HG03060 (cell line): ENCODE results near the gene IPO9.

Source experiments
- ATAC-seq: cut with Tn5 transposase; IDR thresholded peaks from one replicate; pipeline ENCODE4 v1.9.1; 2021; ENCODE audit warnings: low read depth, moderate number of reproducible peaks; ENCODE audit not compliant: unreplicated experiment

Gene IPO9

GRCh38 chr1:201886103-201886885 lies 57.3 kb downstream of the IPO9 start:
- ATAC-seq = no peak

DNA sequence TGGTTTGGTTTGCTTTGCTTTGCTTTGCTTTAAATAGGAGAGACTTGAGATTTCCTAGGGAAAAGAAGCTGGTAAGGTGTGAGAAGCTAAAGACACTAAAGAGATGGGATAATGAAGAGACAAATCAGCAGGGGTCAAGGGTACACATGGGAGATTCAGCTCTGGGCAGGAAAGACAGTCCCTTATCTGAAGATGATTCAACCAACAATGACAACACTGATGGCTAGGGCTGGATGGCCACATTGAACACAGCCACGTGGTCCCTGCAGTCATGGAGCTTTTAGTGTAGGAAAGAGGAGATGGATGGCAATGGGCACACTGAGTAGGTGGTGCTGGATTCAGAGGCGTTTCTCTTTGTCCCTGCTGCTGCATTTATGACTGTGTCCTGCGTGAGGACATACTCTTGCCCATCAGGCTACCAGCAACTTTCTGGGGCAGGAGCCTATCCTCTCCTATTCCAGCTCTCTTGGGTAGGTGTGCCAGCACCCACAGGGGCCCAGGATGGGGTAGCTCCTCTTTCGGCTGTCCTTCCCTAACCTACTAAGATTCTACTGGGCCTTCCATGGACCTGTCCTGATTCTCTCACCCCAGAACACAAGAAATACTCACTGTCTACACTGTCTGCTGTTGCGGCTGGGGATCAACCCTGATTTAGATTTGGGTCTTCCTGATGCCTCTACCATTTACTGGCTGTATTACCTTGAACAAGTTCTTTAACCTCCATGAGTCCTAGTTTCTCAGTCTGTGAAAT lies 58.3 kb downstream of the IPO9 start:
- no peak for ATAC-seq

GRCh38 chr1:201888282-201889089 lies 59.5 kb downstream of the IPO9 start, which contains the start of gene SHISA4:
TSS of gene SHISA4 (plus strand) at chr1:201888898. CDS start at chr1:201888995, 97 bp downstream.
- no peak for ATAC-seq

- ATAC-seq = no peak
Measured at GRCh38 chr1:201889090-201889968, 60.4 kb downstream of the IPO9 start.

DNA sequence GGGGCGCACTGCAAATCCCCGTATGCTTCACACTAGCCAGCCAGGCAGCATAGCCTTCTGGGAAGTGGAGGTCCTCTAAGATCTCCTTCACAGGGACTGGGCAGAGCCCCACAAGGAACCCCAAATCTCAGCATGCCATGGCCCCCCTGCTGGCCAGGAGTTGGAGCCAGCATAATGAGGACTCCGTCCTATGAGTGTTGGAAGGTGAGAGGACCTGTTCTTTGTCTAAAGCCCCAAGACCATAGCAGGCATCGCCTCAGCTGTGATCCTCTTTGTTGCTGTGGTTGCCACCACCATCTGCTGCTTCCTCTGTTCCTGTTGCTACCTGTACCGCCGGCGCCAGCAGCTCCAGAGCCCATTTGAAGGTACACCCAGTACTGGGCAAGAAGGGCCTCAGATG lies 61.3 kb downstream of the IPO9 start:
- ATAC-seq = no peak

DNA sequence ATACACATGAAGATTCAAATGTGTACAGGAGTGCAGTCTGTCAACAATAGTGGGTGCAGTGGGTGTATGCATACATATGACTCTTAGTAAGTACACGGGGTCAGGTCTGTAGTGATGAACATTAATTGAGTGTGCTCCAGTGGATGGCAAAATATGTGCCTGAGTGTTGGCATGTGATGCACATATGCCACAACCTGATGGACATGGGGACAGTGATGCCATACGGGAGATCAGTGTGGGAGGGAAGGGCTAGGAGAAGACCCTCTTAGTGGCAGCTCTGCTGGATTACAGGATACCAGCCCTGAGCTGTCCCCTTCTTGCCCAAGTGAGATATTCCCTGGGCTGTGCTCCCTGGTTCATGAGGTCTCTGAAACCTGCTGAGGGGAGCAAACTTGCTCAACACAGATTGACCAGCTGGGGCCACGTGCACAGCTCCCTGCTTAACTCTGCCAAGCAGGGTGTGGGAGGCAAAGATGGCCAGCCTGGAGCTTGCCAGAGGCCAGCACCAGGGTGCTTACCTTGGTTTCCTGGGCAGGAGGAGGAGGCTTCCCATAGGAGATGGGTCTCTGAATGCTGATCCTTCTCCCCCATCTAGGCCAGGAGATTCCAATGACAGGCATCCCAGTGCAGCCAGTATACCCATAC lies 62.0 kb downstream of the IPO9 start:
- no peak for ATAC-seq

DNA sequence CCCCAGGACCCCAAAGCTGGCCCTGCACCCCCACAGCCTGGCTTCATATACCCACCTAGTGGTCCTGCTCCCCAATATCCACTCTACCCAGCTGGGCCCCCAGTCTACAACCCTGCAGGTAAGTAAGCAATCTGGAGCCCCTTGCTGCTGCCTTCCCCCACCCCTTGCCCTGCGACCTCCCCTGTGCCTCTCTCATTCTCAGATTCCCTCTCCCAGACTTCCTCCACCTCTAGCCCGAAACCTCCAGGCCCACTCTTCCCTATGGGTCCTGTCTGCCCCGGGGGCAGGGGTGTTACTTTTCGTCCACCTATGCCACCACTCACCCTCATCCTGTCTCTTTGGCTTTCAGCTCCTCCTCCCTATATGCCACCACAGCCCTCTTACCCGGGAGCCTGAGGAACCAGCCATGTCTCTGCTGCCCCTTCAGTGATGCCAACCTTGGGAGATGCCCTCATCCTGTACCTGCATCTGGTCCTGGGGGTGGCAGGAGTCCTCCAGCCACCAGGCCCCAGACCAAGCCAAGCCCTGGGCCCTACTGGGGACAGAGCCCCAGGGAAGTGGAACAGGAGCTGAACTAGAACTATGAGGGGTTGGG lies 62.6 kb downstream of the IPO9 start:
- no peak for ATAC-seq

GRCh38 chr1:201892211-201892610 lies 63.3 kb downstream of the IPO9 start:
- no peak for ATAC-seq

- no peak for ATAC-seq
Measured at GRCh38 chr1:201893431-201893830, 64.5 kb downstream of the IPO9 start.

- no peak for ATAC-seq
Measured at GRCh38 chr1:201894343-201895119, 65.6 kb downstream of the IPO9 start.

DNA sequence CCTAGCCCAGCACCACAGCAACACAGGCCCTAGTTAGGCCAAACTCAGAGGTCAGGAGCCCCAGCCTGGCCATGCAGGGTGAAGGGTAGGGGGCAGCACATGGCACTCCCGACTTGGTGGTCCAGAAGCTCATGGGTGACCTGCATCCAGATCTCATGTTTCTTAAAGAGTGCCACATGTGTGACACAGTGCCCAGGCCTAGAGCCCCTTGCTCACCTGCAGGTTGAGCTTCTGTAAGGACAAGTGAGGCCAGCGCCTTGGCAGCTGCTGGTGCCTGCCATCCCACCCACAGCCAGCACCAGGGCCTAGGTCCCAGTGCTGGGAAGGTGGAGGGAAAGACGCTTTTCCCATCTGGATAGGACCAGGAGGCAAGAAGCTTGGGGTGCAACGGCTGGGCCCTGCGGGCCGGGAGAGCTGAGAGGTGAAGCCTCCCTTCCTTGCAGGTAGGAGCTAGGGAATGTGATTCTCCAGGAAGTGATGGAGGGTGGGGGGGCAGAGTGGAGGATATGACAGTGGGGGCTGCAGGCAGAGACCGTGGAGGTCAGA lies 66.2 kb downstream of the IPO9 start:
- ATAC-seq = no peak

GRCh38 chr1:201895913-201896807 lies 67.2 kb downstream of the IPO9 start:
- no peak for ATAC-seq

GRCh38 chr1:201896951-201897391 lies 68.0 kb downstream of the IPO9 start:
- ATAC-seq = no peak

GRCh38 chr1:201898240-201898894 lies 69.4 kb downstream of the IPO9 start:
- no peak for ATAC-seq

GRCh38 chr1:201898992-201899391 lies 70.0 kb downstream of the IPO9 start:
- ATAC-seq = no peak

DNA sequence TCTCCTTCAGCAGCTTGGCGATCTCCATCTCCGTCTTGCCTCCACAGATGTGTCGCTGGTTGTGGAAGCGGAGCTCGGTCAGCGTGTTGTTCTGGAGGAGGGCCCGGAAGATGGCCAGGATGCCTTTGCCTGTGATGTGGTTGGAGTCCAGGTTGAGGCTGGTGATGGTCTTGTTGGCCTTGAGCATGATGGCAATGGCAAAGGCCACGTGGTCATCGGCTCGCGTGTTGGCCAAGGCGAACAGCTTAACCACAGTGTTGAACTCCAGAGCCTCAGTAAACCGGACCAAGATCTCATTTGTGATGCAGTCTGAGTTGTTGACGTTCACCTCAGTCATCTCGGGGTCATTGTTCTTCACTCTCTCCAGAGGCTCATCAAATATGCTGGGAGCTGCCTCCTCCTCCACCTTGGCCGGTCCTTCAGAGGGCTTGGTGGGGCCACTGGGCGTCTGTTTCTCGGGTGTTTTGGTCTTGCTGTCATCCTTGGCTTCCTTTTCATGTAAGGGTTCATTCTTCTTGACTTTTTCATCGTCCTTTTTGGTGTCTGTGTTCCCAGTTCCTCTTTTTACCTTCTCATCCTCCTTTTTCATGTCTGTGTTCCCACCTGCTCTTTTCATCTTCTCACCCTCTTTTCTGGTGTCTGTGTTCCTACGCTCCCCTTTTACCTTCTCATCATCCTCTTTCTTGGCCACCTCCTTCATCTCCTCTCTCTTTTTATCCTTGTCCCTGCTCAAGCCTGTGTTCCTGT lies 70.9 kb downstream of the IPO9 start:
- ATAC-seq = no peak
